ENCODE measurements around the gene TEX261.
A peak's percentile ranks its signal among the peaks of the same experiment; 100 is the strongest.

Gene TEX261

DNA sequence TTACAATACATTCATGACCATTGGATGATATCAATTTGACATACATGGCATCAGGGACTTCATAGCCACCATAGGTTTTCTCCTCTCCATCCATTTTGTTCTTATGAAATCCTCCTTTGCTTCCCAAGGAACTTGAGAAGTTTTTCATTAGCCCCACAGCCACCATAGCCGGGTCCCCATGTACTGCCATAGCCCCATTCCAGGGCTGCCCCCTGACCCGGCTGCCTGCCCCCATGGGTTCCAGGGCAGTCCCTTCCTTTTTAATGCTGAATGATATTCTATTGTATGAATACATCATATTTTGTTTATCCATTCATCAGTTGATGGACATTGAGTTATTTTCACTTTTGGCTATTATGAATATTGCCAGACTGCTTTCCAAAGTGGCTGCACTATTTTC is 38.5 kb downstream of the TEX261 start:
- no peak for DNase-seq

DNA sequence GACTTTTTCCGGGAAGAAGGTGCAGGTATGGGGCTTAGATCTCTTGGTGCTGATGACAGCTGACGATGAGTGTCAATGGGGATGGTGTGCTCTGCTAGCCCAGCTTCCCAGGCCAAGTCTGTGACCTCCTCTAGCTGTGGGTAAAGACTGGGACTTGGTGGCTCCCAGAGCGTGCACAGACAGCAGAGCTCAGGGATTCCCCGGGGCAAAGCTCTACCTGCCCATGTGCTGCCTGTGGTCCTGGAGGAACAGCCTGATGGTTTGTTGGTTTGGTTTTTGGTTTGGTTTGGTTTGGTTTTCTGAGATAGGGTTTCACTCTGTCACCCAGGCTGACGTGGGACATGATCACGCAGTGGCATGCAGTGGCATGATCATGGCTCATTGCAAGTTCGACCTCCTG is 39.8 kb downstream of the TEX261 start:
- DNase-seq = no peak

DNA sequence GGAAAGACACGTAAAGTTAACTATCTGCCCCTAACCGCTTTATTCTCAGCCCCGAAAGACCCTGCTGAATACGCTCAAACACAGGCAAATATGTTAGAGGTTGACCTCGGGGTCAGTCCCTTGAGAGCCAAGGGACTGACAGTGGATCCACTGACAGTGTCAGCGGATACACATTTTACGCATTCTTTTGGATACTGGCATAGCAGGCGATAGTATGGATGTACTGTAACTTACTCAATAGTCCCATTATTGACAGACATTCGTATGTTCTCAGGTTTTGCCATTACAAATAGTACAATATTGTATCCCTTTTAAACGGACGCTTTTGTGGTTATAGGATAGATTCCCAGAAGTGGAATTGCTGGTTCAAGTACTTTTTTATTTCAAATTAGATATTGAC is 45.6 kb downstream of the TEX261 start:
- no peak for DNase-seq

DNA sequence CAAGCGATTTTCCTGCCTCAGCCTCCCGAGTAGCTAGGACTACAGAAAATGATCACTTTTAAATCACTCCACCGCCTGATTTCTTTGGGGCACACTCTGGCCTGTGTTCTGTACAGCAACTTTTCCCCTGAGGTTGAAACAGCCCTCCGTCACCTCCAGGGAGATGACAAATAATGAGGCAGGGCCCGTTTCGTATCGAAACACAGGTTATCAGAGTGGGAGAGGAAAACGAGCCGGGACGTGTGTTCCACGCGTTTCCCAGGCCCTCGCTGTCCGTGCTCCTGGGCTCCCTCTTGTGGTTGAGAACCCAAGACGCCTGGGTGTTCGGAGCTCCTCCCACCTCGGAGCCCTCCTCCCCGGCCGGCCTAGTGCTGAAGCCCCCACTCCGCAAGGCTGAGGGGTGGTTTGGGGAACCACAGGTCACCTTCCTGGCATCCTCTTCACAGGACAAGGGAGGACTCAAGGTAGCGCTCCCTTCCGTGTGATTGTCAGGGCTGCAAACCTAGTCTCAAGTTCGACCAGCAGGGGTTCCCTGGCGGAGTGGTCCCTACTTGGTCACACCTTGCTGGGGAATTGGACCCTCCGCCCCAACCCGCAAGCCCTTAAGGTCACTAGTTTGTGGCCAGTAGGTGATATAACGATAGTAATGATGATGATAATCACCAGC is 46.2 kb downstream of the TEX261 start:
- peak; percentile 3 for DNase-seq

DNA sequence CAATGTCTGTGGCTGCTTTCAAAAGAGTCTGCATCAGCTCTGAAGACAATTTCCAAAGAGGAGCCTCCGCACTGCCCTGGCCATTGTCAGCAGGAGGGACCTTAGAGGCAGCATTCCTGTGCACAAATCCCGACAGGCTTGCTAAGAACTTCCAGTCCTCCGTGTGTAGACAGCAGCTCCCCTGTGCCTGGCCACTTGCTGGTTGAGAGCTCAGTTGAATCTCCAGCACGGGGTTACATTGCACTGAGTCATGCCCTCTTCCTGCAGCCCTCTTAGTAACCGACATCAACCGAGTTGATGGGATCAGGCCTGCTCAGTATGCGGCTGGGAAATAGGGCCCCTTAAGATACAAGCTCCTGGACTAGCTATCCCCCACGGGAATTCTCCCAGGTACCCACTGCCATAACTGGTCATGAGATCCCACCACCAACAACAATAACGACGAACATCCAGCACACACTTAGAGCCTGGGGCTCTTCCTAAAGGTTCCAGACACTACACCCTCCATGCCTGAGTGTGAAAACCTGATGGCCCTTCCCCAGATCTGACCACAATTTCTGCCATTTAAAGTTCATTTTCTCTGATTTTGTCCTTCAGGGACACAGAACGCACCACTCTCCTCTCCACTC is 47.0 kb downstream of the TEX261 start:
- DNase-seq = no peak

DNA sequence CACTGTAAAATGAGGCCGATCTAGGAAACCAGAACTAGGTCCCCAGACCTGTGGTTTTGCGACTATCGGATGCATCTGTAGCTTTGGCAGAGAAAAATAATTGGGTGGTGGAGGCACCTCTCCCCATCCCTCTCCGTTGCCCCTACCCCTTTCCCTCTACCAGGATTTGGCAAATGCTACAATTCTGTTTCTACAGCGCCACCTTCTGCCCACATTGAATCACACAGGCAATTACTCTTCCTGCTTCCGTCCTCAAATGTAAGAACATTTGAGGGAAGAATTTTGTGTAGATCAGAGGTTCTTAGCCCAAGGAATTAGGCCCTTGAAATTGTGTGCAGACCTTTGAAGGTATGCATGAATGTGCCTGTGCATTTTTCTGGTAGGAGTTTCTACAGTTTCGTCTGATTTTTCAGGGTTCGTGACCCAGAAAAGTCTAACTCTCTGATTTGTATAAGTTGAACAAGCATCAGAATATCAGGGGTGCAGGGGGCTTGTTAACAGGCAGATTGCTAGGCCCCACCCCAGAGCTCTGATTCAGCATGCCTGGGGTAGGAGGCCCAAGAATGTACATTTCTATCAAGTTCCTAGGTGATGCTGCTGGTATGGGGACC is 47.7 kb downstream of the TEX261 start:
- peak; percentile 23 for DNase-seq

DNA sequence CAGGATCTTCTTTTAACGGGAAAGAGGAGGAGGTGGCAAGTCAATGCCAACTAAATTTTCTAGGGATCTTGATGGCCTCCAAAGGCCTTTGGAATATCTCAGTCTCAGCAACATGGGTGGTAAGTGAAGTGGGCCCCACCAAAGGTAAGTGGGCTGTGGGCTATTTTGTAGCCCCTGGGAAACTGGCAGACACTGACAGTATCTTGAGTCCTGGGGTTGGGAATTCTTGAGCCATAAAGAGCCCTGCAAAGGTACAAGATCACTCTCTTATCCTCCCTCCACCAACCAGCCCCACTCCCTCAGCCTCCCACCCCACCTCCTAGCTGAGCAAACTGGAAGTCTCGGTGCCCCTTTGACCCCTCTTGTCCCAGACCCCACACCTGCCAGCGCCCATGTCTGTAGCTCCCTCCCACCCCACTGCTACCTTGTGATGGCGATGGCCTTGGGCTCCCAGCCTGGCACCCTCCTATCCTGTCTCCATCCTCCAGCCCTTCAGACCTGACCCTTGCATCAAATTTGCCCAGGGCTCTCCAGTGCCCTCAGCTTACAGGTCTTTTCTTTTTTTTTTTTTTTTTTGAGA is 50.5 kb downstream of the TEX261 start:
- no peak for DNase-seq

DNA sequence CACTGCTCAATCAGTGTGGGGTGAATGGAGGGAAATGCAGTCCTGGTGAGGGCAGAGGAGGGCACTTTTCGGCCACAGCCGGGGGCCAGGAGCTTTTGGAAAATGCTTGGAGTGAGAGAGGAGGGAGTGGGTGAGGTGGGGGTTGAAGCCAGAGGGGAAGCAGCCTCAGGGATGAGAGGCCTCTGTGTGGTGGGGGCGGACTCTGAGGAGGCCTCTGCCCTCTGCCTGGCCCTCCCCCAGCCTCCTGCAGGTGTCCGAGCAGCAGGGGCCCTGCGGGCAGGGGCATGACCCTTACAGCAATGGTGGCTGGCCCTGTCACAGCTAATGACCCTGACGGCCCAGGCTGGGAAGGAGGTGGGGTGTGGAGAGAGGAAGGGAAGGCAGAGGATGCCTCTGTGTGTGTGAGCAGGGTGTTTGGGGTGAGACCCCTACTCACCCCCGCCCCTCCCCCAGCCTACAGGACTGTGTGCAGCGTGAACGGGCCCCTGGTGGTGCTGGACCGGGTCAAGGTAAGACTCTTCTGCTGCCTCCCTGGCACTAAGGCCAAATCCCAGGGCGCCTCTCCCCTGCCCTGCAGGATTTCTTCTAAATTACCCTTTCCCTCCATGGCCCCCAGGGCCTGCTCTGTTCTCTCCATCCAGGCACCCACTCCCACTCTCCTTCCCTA is 51.3 kb downstream of the TEX261 start:
- no peak for DNase-seq

DNA sequence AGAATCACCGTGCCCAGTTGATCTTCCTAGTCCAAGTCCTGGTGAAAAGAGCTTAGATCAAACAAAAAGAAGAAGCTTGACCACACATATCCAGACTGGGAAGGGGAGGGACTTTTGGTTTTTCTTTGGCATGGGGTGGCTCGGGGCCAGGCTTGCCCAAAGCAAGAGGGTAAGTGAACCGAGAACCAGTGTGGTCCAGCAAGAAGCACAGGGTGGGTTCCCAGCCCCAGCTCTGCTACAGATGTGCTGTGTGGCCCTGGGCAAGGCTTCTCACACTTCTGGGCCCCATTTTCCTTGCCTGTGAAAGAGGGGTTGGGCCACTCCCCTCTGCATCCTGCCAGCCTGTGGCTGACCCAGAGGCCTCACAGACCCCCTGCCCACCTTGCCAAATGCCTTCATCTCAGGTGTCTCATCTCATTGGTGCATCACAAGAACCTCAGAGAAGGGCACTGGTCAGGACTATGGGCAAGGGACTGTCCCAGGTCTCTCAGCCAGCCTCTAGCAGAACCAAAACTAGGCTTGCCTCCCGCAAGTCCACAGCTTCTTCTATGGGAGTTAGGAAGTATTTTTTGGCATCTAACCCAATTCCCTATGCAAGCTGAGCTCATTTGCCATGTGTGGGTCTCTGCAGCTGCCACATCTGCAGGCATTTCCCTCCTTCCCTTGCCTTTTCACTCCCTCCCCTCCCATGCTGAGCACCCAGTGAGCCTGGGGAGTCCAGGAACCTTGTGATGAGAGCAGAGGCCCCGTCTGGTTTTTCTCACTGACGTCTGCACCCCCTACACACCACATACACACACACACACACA is 52.1 kb downstream of the TEX261 start:
- DNase-seq = no peak

DNA sequence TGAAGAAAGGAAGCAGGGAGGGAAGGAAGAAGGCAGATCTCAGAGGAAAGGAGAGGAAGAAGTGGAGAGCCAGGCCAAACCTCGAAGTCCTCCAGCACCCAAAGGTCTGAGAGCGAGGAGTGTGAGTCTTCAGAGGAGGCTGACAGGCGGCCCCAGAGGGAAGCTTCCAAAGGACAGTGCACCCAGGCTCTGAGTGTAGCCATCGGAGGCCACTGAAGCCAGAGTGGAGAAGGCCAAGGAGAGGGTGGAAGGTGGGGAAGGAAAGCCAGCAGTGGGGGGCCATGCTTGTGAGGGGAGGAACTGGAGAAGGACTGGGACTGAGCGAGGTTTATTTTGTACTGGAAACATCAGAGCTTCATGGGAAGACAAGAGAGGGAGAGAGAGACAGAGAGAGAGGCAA is 53.0 kb downstream of the TEX261 start:
- DNase-seq = no peak

DNA sequence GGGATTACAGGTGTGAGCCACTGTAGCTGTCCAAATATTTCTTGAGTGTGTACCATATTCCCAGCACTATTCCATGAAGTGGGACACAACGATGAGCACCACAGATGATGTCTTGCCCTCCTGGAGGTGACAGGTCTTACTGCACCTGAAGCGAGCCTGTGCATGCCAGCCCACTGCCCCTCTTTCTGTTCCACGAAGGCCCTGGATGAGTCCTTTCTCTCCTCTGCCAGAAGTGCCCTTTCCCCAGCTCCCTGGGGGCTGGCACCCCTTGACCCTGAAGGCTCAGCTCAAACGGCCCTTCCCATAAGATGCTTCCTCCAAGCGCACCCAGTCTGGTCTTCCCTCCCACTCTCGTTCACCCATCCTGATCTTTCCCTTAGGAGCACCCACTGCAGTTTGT is 53.5 kb downstream of the TEX261 start:
- DNase-seq = no peak

DNA sequence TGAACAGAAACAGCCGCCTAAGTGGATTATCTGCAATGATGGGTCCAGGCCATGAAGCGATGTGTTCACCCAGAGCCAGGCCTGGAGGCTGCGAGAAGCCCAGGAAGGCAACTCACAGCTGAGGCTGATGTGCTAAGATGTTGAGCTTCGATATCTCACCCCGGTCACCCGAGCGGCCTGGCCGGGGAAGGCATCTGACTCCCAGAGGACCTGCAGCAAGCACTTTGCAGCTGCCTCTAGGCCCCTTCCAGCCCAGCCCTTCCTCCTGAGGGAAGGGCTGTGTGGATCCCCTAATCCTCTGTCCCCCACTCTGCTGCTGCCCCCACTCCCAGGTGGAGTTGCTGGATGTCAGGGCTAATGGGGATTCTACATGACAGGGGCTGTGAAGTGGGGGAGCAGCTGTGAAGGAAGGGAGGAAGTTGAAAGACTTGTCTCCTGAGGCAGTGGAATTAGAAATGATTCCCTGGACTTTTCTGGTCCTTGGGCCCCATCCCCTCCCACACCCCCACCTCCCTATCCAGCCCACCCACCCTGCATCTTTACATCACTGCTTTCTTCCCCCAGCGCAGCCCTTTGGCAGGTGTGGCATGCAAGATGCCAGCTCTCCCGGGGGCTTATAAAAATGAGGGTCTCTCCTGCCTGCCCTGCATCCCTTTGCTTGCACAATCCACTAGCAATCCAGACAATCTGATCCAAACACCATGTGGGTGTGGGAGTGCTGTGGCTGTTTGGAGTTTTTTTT is 54.7 kb downstream of the TEX261 start:
- DNase-seq = no peak

DNA sequence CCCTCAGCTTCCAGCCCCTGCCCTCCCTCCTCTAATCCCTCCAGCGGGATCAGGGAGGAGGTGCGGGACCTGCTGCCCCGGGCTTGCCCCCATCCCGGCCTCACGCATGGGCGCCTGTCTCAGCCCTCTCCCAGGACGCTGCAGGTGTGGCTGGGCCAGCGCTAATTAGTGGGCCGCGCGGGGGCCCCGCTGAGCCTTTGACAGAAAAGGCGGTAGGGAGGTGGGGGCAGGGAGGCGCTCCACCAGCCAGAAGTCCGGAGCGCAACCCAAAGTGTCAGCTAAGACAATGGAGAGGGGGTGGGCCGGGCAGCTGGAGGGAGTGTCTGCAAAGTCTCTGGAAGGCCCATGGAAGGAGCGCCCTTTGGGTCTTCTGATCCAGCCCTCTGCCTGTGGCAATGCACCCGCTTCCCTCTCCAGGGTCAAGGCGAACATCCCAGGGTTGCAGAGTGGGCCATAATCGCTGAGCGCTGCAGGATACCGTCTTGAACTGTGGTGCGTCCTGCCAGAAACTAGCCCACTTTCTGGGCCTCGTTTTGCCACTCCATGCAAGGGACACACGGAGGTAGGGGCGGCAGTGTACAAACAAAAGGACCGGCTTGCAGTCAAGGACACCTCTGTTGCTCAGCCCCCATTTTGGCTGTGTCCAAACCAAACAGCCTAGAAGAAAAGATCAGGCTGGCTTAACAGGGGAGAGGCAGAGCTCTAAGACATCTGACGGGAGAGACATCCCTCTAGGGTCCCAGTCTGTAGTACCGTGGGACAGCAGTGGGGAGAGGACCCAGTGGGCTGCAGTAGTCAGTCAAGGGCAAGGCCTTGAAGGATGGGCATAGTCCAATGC is 55.5 kb downstream of the TEX261 start:
- DNase-seq = no peak

DNA sequence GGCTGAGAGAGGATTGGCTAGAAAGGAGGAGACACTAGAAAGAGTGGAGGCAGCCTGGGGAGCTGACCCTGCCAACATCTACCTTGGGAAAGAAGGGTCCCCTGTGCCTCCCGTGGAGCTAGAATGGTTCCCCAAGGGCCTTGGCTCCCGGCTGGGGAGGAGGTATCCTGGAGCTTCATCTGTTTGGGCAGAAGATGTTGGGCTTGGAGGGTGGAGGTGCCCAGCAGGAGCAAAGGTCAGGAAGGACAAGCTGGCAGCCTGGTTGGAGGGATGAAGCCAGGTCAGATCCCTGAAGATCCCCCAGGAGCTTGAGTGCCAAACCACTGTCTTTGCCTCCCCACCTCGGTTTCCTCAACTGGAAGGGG is 56.1 kb downstream of the TEX261 start:
- DNase-seq = no peak

DNA sequence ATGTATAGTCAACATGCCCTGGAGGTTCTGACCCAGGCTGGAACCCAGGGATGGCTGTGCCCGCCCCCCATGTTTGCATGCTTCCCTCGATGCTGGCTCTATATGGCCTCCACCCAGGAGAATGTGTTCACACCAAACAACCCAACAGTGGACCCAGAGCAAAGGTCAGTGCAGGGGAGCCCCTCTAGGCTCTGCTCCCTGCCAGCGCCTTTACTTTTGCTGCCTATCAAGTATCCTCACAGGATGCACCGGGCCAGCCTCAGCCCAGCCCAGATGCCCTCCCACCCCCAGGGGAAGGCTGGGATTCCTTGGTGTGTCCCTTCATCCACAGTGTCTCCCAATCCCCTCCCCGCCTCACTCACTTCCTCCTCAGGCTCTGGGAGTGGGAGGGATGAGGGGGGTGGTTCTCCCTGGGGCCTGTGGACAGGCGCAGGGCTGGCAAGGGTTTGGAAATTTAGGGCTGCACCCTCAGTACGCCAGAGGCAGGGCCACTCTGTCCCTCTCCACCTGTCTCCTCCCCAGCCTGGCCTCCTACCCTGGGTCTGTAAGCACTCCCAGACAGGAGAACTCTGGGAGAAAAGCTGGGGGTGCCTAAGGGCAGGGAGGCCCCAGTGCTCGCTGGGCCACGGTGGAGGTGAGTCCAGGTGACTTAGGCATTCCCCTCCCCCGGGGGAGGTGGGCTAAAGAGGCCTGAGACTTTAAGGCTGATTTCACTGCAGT is 56.6 kb downstream of the TEX261 start:
- DNase-seq = no peak

DNA sequence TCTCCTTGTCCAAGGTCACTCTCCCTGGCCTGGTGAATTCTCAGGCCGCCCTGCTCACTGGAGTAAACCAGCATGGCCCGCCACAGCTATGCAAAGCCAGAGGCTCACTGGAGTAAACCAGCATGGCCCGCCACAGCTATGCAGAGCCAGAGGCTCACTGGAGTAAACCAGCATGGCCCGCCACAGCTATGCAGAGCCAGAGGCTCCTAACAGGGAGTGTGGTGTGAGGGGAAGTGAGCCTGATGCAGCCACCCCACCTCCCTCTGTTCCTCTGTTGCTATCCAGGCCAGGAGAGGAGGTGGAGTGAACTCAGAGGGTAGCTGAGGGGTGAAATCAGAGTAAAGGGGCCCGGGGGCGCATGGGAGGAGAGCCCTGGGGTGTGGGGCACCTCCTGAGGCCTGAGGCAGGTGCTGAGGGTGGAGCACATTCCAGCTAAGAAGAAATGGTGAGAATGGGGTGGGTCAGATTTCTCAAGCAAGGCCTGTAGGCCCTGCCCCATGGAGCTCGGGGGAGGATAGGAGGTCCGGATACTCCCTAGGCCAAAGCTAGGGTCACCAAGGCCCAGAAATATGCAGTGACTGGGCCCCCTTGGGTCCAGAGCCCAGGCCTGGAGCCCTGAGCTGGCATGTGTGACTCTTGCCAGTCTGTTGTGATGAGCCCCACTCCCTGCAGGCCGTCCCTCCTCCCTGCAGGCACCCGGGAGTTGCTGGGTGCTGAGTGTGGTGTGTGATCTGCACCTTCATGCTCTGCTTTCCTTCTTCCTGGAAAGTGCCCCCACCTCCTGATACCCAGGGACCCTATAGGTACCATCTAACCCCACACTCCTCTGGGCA is 57.5 kb downstream of the TEX261 start:
- DNase-seq = no peak

DNA sequence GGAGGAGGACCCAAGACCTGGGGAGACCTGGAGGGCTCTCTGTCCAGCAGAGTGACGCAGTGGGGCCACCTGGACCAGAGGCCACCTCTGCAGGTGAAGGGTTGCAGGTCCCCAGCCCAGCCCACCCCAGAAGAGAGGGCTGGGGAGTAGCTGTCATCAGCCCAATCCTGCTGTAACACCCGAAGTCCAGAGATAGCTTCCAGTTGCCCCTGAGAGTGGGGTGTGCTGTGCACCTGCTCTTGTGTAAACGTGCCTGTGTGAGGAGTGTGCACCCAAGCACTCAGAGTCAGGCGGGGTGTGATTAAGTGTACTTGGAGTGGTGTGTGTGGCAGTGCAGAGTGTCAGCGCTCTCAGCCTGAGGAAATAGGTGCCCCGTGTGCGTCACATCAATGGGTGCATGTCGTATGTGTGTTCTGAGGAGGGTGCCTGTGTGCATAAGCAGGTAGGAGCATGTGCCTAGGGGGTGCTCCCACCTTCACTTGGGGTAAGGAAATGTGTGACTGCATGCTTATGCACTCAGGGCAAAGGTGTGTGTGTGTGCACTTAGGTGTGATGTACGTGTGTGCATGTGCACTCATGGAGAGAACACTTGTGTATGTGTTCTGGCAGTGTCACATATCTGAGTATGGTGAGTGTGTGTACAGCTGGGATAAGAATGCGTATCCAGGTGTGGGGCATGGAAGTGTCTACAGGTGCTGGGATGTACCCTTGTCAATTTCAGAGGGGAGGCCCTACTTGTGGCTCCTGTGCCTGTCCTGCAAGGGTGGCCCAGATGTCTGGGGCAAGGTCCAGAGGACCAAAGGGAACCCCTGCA is 58.3 kb downstream of the TEX261 start:
- DNase-seq = peak; percentile 32
